Lower lobe of right lung (tissue), 2 donors: Measurements from ENCODE around the gene NCLN. TPM values are rescaled to one million over a fixed set of nuclear protein-coding genes. Genes with fewer than 3 reads are reported as not detected.

Experiments
- ATAC-seq, 2 donors: fragments of 200-7000 bp; cut with Tn5 transposase; one replicate each; pipeline ENCODE4 v1.9.1; 2020 to 2022; ENCODE audit warnings: mild to moderate bottlenecking in 2 of 2, moderate library complexity in 2 of 2
- DNase-seq: peaks from one replicate; pipeline ENCODE4 v3.0.0-alpha.2; 2020
- H3K27ac ChIP-seq: fragments of 200-600 bp; one replicate; pipeline ENCODE4 v1.8.0; 2022
- H3K27me3 ChIP-seq: fragments of 200-600 bp; one replicate; pipeline ENCODE4 v1.8.0; 2022; ENCODE audit warnings: low read depth
- H3K36me3 ChIP-seq: fragments of 200-600 bp; one replicate; pipeline ENCODE4 v1.8.0; 2022; ENCODE audit warnings: mild to moderate bottlenecking
- H3K4me1 ChIP-seq: fragments of 200-600 bp; one replicate; pipeline ENCODE4 v1.8.0; 2022
- H3K4me3 ChIP-seq: fragments of 200-600 bp; one replicate; pipeline ENCODE4 v1.8.0; 2022; ENCODE audit warnings: mild to moderate bottlenecking
- H3K9me3 ChIP-seq: fragments of 200-600 bp; one replicate; pipeline ENCODE4 v1.8.0; 2022
- CTCF ChIP-seq: fragments of 200-600 bp; IDR thresholded peaks from one replicate; pipeline ENCODE4 v1.8.0; 2022; ENCODE audit warnings: antibody characterized with exemption, mild to moderate bottlenecking
- intact Hi-C: fragments of 100-400 bp; cut with DNase I; formaldehyde crosslinking; loops from one replicate; pipeline ENCODE4 v1.11.0; 2022
- total RNA-seq: library from RNA; stranded (reverse); fragmentation: NEBNext Ultra II Directional; extraction: Animal tissue kit (Norgen Biotek cat#: 25700); gene quantifications from one replicate; pipeline ENCODE4 v1.2.1, GENCODE V29; 2021
- donor health status: DM: no; HTN: yes; CAD: no; lungs with severe emphysema.

The NCLN gene
- total RNA-seq, 1 donor from 2014 or later, result 68.8 TPM

GRCh38 chr19:3225169-3225485, 39.4 kb downstream of the NCLN start:
- peaks cover 74% of the 10 kb centered on the region for H3K27me3 ChIP-seq
- DNase-seq (no peak), ATAC-seq (no peak)
- H3K27ac ChIP-seq, result no peak overlapping the region
- H3K4me1 ChIP-seq, result peaks cover 3% of the 10 kb centered on the region
- no peaks in the 10 kb centered on the region for H3K9me3 ChIP-seq
- H3K4me3 ChIP-seq, result no peak overlapping the region
- intact Hi-C loops, result no loop called here
- TF ChIP-seq CTCF, result no peak
- no peaks in the 10 kb centered on the region for H3K36me3 ChIP-seq

GRCh38 chr19:3225677-3226093, 40.0 kb downstream of the NCLN start:
- Histone ChIP-seq H3K27ac (no peak overlapping the region), H3K9me3 (no peaks in the 10 kb centered on the region), H3K4me1 (peaks cover 3% of the 10 kb centered on the region), H3K27me3 (peaks cover 78% of the 10 kb centered on the region), H3K36me3 (no peaks in the 10 kb centered on the region), H3K4me3 (no peak overlapping the region)
- intact Hi-C loops, result no loop called here
- TF ChIP-seq CTCF, result no peak
- ATAC-seq (no peak), DNase-seq (no peak)

GRCh38 chr19:3227054-3227626, 41.4 kb downstream of the NCLN start:
- Histone ChIP-seq H3K4me1 (peaks cover 3% of the 10 kb centered on the region), H3K27me3 (peaks cover 67% of the 10 kb centered on the region), H3K27ac (no peak overlapping the region), H3K36me3 (no peaks in the 10 kb centered on the region), H3K9me3 (no peaks in the 10 kb centered on the region), H3K4me3 (no peak overlapping the region)
- intact Hi-C loops, result no loop called here
- TF ChIP-seq CTCF, result no peak
- no peak for DNase-seq
- ATAC-seq, result no peak

GRCh38 chr19:3229346-3229743, 43.6 kb downstream of the NCLN start:
- Histone ChIP-seq H3K27me3 (peaks cover 45% of the 10 kb centered on the region), H3K27ac (no peak overlapping the region), H3K36me3 (no peaks in the 10 kb centered on the region), H3K4me3 (no peak overlapping the region), H3K9me3 (no peaks in the 10 kb centered on the region), H3K4me1 (peaks cover 3% of the 10 kb centered on the region)
- TF ChIP-seq CTCF, result no peak
- ATAC-seq, result no peak
- intact Hi-C loops, result no loop called here
- no peak for DNase-seq

- Histone ChIP-seq H3K4me1 (no peaks in the 10 kb centered on the region), H3K36me3 (no peaks in the 10 kb centered on the region), H3K9me3 (no peaks in the 10 kb centered on the region), H3K4me3 (no peak overlapping the region), H3K27me3 (peaks cover 41% of the 10 kb centered on the region), H3K27ac (no peak overlapping the region)
- TF ChIP-seq CTCF, result no peak
- ATAC-seq, result no peak
- intact Hi-C loops, result no loop called here
- DNase-seq, result no peak
These were observed 44.3 kb downstream of the NCLN start for GRCh38 chr19:3229888-3230496.
